Endothelial cell of umbilical vein (primary cell): ENCODE results near the gene PI4KB. TPM values are rescaled to one million over a fixed set of nuclear protein-coding genes. Genes with fewer than 3 reads are reported as not detected.

Source experiments
- BruUV-seq: library from RNA; stranded (reverse); fragments of 400-500 nt; replicated peaks from 2 replicates; lab custom pipeline; 2021; lab: Mats Ljungman, UMichigan
- CTCF ChIA-PET: fragments of 300-600, 350-600 bp; sonication (Branson Sonifier 250); formaldehyde crosslinking; loops from one replicate; lab custom pipeline; 2021; ENCODE audit warnings: antibody characterized with exemption, inconsistent platforms; lab: Charles Lee
- POLR2A ChIA-PET: fragments of 300-600, 350-600 bp; sonication (Branson Sonifier 250); formaldehyde crosslinking; loops from one replicate; lab custom pipeline; 2021; ENCODE audit warnings: antibody characterized with exemption, inconsistent platforms; lab: Charles Lee
- DNase-seq: peaks from one replicate; pipeline ENCODE4 v3.0.0-alpha.2; 2011; ENCODE audit warnings: low read depth, low spot score
- FAIRE-seq: peaks from 2 replicates; lab custom pipeline; 2011; peaks lifted over from hg19 to GRCh38; lab: Jason Lieb, UNC
- H2AFZ ChIP-seq: 2 replicates; pipeline ENCODE4 v1.6.0; 2012; ENCODE audit warnings: low read depth, low read length, control low read depth, inconsistent platforms
- H3K27ac ChIP-seq: 2 replicates; pipeline ENCODE4 v1.5.1; 2011; ENCODE audit warnings: low read depth, mild to moderate bottlenecking, control low read depth, low read length, moderate library complexity; ENCODE audit not compliant: insufficient read depth
- H3K27me3 ChIP-seq, 2 experiments: 2 replicates each; pipeline versions ENCODE4 v1.6.0 to v1.6.1; 2011; ENCODE audit warnings: low read length in 2 of 2, mixed read lengths in 1 of 2; ENCODE audit not compliant: control insufficient read depth in 2 of 2, insufficient read depth in 2 of 2
- H3K36me3 ChIP-seq, 2 experiments: 2 replicates in 1 of 2; 3 replicates in 1 of 2; pipeline ENCODE4 v1.5.1; 2011; ENCODE audit warnings: low read length in 2 of 2, mild to moderate bottlenecking in 1 of 2, moderate library complexity in 1 of 2; ENCODE audit not compliant: control insufficient read depth in 2 of 2, insufficient read depth in 2 of 2; ENCODE audit errors: extremely low read depth in 1 of 2
- H3K4me1 ChIP-seq: 3 replicates; pipeline ENCODE4 v1.5.1; 2011; ENCODE audit warnings: mild to moderate bottlenecking, low read length; ENCODE audit not compliant: control insufficient read depth, insufficient read depth; ENCODE audit errors: extremely low read depth
- H3K4me2 ChIP-seq: 2 replicates; pipeline ENCODE4 v1.6.1; 2011; ENCODE audit warnings: low read length, control low read depth, mixed read lengths; ENCODE audit not compliant: insufficient read depth
- H3K4me3 ChIP-seq, 3 experiments: fragments of 200-600 bp in 1 of 3; sonication (generic), shearing (Covaris generic) in 1 of 3; replicated peaks in 1 of 3; 2 replicates each; pipeline ENCODE4 v1.5.1; 2011 to 2016; ENCODE audit warnings: control low read depth in 3 of 3, low read length in 3 of 3, mild to moderate bottlenecking in 2 of 3, inconsistent platforms in 1 of 3, low read depth in 1 of 3, moderate library complexity in 1 of 3; ENCODE audit not compliant: insufficient read depth in 1 of 3
- H3K79me2 ChIP-seq: 2 replicates; pipeline ENCODE4 v1.6.0; 2012; ENCODE audit warnings: low read length, inconsistent platforms; ENCODE audit not compliant: control insufficient read depth, insufficient read depth
- H3K9ac ChIP-seq: replicated peaks from 2 replicates; pipeline ENCODE3; 2011; ENCODE audit warnings: low read length, control low read depth; ENCODE audit not compliant: insufficient read depth; ENCODE audit errors: extremely low read depth
- H3K9me1 ChIP-seq: replicated peaks from 3 replicates; pipeline ENCODE4 v1.6.0; 2011; ENCODE audit warnings: mild to moderate bottlenecking, low read length; ENCODE audit not compliant: control insufficient read depth, insufficient read depth; ENCODE audit errors: extremely low read depth
- H3K9me3 ChIP-seq: replicated peaks from 2 replicates; pipeline ENCODE4 v1.5.1; 2012; ENCODE audit warnings: low read length, inconsistent platforms; ENCODE audit not compliant: control insufficient read depth, insufficient read depth
- H4K20me1 ChIP-seq: replicated peaks from 2 replicates; pipeline ENCODE3; 2011; ENCODE audit warnings: mild to moderate bottlenecking, low read length; ENCODE audit not compliant: control insufficient read depth, insufficient read depth; ENCODE audit errors: extremely low read depth
- CTCF ChIP-seq, 2 donors: IDR thresholded peaks; 1 replicate in 1 of 2; 2 replicates in 1 of 2; pipeline ENCODE4 v1.5.1; 2011; ENCODE audit warnings: low read length in 2 of 2, mild to moderate bottlenecking in 2 of 2, moderate library complexity in 2 of 2, control low read depth in 1 of 2, inconsistent platforms in 1 of 2, low read depth in 1 of 2; ENCODE audit not compliant: insufficient read depth in 1 of 2; ENCODE audit errors: extremely low read depth in 1 of 2
- EZH2 ChIP-seq: IDR thresholded peaks from 2 replicates; pipeline ENCODE4 v1.6.1; 2012; ENCODE audit warnings: borderline replicate concordance, low read depth, mild to moderate bottlenecking, moderate library complexity, low read length, inconsistent platforms; ENCODE audit not compliant: severe bottlenecking
- FOS ChIP-seq: IDR thresholded peaks from 2 replicates; pipeline ENCODE4 v1.6.1; 2011; ENCODE audit warnings: mild to moderate bottlenecking, low read length, moderate library complexity, borderline replicate concordance; ENCODE audit not compliant: insufficient read depth
- GATA2 ChIP-seq: IDR thresholded peaks from 2 replicates; pipeline ENCODE4 v1.7.0; 2011; ENCODE audit warnings: low read depth, mild to moderate bottlenecking, moderate library complexity, mixed read lengths, low read length; ENCODE audit not compliant: insufficient read length, insufficient read depth
- JUN ChIP-seq: IDR thresholded peaks from 2 replicates; pipeline ENCODE4 v1.6.1; 2011; ENCODE audit warnings: borderline replicate concordance, low read depth; ENCODE audit not compliant: insufficient read length, insufficient read depth
- MAX ChIP-seq: IDR thresholded peaks from 2 replicates; pipeline ENCODE4 v1.6.1; 2011; ENCODE audit not compliant: insufficient read depth, insufficient read length
- MYC ChIP-seq: IDR thresholded peaks from one replicate; pipeline ENCODE4 v1.6.1; 2011; ENCODE audit warnings: mild to moderate bottlenecking, low read depth, low read length
- POLR2A ChIP-seq: IDR thresholded peaks from 2 replicates; pipeline ENCODE4 v1.6.1; 2012; ENCODE audit warnings: low read depth, mild to moderate bottlenecking, control low read depth, low read length
- POLR2AphosphoS5 ChIP-seq: IDR thresholded peaks from 2 replicates; pipeline ENCODE4 v1.6.1; 2012; ENCODE audit warnings: low read depth, mild to moderate bottlenecking, control low read depth, low read length, moderate library complexity; ENCODE audit not compliant: insufficient read depth
- dilution Hi-C: fragments of 300-500 bp; cut with MboI; formaldehyde crosslinking; loops from one replicate; pipeline ENCODE4 v1.15.0; 2019; ENCODE audit warnings: low sequenced_read_pairs; ENCODE audit not compliant: extremely low pct_ligation_motif_present
- intact Hi-C: fragments of 100-400 bp; cut with micrococcal nuclease; formaldehyde crosslinking; loops from one replicate; pipeline ENCODE4 v1.10.0; 2022
- polyA plus RNA-seq, 4 experiments: library from polyadenylated mRNA; depleted of rRNA in 3 of 4; stranded (reverse) in 3 of 4; unstranded in 1 of 4; fragments of >200 nt; gene quantifications; 2 replicates each; pipeline versions ENCODE4 v1.2.1 to v1.2.3, GENCODE V29; 2011 to 2012; ENCODE audit warnings: missing spikeins in 1 of 4
- total RNA-seq: library from RNA; stranded (reverse); gene quantifications from 2 replicates; pipeline ENCODE4 v1.2.3, GENCODE V29; 2021

The PI4KB gene
- total and polyA plus RNA-seq, 2 donors (not counting 3 experiments of a cell fraction or from before 2014, with no cell fraction given) = 60.9 to 67.8 TPM

- dilution Hi-C loops (no loop called here), intact Hi-C loops (no loop called here)
- Histone ChIP-seq H3K27me3 (no peaks in the 10 kb centered on the region), H3K27ac (no peak overlapping the region), H3K4me2 (no peak overlapping the region), H3K4me3 (no peak overlapping the region), H3K4me1 (no peaks in the 10 kb centered on the region), H4K20me1 (no peaks in the 10 kb centered on the region), H2AFZ (no peak overlapping the region), H3K9me1 (no peaks in the 10 kb centered on the region), H3K9me3 (no peaks in the 10 kb centered on the region), H3K79me2 (no peaks in the 10 kb centered on the region), H3K9ac (no peak overlapping the region), H3K36me3 (peaks cover 21 to 42% of the 10 kb centered on the region in 2 experiments)
- no peak for TF ChIP-seq FOS
- no peak for TF ChIP-seq MYC
- TF ChIP-seq CTCF (IDR thresholded peaks at IDR 0.05; ENCODE audit: extremely low read depth in 1 of 2, insufficient read depth in 1 of 2, low read depth in 1 of 2, low read length in 2 of 2) = no peak
- TF ChIP-seq EZH2 = no peak
- no peak for TF ChIP-seq POLR2AphosphoS5
- no peak for TF ChIP-seq MAX
- no peak for TF ChIP-seq GATA2
- no peak for TF ChIP-seq JUN
- TF ChIP-seq POLR2A = no peak
- DNase-seq (no peak), FAIRE-seq (no peak)
- POLR2A ChIA-PET = no interaction called here
- BruUV-seq = no TSS peak
- CTCF ChIA-PET = interaction anchor here (0.6 to 1.4 kb wide), 5 partner anchors 10 to 147 kb away, joined by 3 to 5 read pairs (median 3); no protein-coding TSS in a partner anchor
Observed at GRCh38 chr1:151246786-151247185, 80.4 kb downstream of the PI4KB start.
